HG02970 (cell line): Measurements from ENCODE around the gene ERFL.
"Not testable (repeated sequence)": the region's sequence is repeated elsewhere in the genome, so short reads cannot be mapped to it uniquely, and the experiment has no call there.

Experiments used
- ATAC-seq: cut with Tn5 transposase; IDR thresholded peaks from one replicate; pipeline ENCODE4 v1.9.1; 2021; ENCODE audit warnings: mild to moderate bottlenecking, moderate library complexity, moderate number of reproducible peaks; ENCODE audit not compliant: unreplicated experiment, low FRiP score

The ERFL gene

DNA sequence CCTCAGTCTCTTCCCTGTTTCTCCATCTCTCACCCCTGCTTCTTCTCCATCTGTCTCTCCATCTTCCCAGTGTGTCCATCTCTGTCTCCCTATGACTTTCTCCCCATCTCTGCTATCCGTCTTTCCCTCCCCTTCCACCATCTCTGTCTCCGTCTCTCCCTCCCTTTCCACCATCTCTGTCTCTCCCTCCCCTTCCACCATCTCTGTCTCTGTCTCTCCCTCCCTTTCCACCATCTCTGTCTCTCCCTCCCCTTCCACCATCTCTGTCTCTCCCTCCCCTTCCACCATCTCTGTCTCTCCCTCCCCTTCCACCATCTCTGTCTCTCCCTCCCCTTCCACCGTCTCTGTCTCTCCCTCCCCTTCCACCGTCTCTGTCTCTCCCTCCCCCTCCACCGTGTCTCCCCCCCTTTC lies 13.8 kb downstream of the ERFL start:
- not testable (repeated sequence) for ATAC-seq

DNA sequence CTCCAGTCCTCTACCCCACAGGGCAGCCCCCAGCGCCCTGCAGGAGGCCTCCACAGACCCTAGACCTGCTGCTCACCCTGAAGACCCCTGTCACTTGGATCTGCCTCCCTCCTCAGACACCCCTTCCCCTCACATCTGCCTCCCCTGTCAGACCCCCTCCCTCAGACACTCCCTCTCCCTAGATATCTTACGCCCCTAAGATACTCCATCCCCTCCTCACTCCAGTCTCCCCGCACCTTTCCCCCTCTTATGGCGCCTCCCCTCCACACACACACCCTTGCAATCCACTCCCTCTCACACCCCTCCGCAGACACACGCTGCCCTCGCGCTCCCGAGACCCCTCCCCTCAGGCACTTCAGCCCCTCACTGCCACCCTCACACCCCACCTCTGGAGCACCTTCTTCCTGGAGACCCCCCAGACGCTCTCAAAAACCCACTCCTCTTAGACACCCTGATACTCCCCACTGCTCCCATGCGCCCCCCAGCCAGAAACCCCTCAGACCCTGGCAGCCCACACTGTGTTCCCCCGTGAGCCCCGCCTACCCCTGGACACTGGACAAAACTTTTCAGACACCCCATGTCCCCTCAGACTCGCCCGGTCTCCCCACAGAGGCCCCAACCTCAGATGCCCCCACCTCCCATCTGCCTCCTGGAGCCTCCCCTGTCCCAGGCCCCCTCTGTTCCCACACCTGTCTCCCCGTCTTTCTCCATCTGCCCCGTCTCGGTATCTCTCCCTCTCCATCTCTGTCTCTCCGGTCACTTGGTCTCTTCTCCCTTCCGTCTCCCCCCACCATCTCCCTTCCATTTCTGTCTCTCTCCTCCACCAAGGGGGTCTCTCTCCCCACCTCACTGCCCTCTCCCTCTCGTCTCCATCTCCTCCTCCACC lies 14.5 kb downstream of the ERFL start:
- no peak for ATAC-seq

- no peak for ATAC-seq
Measured at GRCh38 chr19:41912899-41913537, 15.2 kb downstream of the ERFL start.

DNA sequence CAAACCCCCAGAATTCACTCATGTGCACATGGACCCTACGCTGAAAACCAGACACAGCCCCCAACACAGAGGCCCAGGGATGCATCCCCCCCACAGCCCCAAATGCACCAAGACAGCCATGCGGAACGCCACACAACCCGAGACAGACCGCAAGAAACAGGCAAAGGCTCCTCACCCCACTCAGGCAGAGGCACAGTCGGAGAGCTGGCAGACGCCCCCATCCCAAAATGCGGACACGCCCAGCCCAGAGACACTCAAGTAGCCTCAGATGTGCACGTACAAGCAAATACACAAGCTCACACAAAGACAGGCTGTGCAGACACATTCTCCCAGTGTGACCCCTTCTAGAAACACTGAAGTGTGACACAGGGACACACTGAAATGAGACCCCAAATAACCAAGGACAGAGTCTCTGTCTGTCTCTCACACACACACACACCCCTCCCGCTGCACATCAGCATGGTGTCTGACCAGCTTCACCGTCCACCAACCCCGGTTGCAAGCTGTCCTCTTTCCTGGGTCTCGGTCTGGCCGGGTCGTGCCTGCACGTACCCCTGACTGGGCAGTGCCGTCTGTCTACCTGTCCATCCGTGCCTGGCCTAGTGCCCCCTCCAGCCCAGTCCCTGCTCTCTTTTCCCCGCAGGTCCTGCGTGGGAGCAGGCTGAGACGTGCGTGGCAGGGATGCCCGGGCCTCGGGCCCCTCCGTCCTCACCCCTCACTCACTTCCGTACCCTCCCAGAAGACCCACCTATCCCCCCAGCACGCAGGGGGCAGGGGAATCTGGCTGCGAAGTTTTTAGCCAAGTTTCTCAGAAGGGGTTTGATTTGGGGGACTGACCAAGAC lies 16.1 kb downstream of the ERFL start:
- ATAC-seq, result no peak

DNA sequence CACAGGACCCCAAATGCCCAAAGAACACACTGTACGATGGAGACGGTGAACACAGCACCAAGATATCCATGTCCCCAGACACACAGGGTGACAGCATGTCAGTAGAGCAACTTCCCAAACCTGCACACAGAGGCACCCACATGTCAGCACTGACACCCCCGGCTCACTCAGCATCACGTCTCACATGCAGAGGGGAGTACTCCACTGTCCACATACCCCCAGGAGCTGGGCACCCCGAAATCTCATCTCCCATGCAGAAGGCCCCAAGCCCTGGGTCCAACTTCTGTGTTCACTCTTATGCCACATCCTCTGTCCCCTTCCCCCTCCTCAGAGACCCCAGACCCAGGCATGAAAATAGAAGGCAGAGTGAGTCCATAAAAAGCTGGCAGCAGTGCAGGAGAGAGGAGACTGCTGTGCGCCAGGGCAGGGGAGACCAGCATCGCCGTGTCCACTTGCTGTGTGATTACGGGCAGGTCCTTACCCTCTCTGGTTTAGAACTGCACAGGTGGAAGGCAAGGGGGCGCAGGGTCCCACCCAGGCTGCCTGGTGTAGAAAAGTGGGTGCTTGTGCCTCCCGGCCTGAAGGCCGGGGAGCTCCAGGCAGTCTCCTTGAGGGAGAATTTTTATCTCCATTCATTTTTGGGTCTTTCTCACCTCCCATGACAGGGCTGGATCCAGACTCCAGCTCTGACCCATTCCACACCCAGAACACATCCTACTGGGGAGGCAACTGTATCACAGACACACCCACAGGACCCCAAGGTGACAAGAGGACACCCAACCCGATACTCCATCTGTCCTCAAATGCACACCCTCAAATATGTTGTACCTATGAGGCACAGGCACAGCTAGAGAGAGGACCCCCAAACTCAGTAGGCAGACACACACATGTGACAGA lies 17.0 kb downstream of the ERFL start:
- ATAC-seq, result no peak

DNA sequence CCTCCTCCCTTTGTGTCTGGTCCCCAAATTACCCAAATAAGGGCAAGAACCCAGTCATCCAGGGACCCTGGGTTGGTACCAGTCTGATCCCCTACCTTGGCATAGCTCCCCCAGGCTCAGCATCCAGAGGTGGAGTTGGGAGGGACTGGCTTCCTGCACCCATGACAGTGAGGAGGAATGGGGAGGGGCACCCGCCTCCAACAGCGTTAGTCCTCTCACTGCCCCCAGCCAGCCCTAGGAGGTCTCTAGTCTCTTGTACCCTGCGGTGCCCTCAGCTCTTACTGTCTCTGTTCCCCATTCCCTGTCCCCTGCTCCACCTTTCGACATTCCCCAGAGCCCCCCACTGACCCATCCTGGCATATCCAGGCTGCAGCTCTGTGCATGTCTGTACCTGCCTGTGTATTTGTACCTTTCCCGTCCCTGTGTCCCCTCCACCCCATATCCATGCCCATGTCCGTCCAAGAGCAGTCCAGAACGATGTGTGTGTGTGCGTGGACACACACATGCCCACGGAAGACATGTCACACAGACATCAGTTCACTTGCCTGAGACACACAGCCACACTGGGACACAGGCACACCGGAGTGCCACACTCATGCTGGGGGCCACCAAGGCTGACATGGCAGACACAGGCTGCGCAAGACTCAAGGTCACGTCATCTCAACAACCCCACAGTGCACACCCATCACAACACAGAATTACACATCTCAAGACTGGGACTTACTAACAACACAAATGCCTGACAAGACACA lies 17.8 kb downstream of the ERFL start:
- no peak for ATAC-seq

DNA sequence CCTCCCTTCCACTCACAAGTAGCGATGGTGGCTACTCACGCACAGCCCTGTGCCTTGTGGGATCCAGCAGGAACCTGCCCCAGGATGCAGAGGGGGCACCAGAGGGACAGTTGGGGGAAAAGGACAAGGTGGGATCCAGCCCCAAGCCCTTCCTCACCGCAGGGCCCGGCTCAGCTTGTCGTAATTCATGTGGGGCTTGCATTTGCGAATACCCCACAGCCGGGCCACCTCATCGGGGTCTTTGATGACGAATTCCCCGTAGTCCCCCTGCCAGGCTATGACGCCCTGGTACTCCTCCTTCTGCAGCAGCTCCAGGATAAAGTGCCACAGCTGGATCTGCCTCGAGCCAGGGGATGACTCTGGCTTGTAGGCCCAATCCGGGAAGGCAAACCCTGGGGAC lies 18.5 kb downstream of the ERFL start:
- ATAC-seq, result no peak

- no peak for ATAC-seq
Measured at GRCh38 chr19:41908724-41909464, 19.4 kb downstream of the ERFL start.

DNA sequence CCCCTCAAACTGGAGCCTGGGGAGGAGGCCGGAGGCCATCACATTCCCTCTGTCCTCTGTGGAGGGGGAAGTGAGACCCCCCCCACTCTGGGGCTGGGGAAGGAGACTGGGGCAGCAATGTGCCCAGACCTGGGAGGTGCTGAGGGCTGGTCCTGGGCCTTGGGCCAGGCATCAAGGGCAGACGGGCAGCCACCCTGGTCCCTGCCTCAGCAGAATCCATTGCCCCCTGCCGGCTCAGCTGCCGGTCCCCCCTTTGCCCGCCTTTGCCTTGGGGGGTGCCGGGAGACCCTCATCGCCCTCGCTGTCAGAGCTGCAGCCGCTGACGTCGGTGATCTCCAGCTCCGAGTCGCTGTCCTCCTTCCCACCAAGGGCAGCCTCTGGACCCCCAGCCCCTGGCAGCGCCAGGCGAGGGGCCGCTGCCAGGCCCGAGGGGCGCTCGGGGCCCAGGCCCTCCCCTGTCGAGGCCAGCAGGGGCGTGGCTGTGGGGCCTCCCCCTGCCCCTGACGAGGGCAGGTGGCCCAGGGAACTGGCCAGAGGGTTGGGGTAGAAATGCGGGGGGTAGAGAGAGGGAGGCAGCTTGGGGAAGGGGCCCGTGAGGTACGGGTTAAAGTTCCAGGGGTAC lies 20.1 kb downstream of the ERFL start:
- no peak for ATAC-seq

DNA sequence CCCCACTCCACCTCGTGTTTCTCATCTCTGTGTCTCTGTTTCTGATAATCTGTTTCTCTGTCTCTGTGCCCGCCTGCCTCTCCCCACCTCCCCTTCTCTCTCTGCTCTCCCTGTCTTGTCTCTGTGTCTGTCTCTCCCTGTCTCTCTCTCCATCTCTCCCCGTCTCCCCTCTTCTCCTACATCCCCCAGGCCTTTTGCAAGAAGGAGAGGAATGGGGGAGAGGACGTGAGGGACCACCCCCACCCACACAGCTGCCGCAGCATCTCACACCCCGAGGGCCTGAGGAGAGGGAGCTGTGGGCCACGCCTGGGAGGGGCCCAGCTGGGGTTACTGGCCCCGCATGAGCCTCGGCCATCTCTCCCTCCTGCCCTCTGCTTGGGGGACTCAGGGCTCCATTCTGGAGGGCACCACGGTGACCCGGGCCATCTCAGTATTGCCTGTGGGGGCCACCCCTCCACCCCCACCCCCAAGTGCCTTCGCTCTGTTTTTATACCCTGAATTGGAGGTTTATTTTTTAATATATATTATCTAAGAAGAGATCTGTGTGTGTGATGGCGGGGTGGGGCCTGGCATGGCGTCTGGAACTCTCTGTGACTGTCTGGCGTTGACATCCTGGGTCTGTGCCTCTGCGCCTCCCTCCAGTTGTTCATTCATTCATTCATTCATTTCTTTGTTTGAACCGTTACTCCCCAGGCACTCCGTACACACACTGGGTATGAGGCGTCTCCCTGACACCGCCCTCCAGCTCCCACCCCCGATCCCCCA lies 21.2 kb downstream of the ERFL start:
- no peak for ATAC-seq

DNA sequence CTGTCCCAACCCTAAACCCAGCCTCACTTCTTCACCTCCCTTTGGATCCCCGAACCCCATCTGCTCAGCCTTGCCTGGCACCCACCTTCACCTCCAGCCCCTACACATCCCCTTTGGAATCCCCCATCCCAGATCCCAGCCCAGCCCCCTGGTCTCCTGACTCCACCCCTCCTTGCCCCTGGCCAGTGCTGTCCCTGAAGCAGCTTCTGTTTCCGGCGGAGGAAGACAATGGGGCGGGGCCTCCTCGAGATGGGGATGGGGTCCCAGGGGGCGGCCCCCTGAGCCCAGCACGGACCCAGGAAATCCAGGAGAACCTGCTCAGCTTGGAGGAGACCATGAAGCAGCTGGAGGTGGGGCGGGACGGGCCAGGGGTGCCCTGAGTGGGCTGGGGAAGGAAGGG lies 22.0 kb downstream of the ERFL start:
- ATAC-seq, result no peak

- ATAC-seq, result no peak
Measured at GRCh38 chr19:41905273-41906002, 22.8 kb downstream of the ERFL start.

DNA sequence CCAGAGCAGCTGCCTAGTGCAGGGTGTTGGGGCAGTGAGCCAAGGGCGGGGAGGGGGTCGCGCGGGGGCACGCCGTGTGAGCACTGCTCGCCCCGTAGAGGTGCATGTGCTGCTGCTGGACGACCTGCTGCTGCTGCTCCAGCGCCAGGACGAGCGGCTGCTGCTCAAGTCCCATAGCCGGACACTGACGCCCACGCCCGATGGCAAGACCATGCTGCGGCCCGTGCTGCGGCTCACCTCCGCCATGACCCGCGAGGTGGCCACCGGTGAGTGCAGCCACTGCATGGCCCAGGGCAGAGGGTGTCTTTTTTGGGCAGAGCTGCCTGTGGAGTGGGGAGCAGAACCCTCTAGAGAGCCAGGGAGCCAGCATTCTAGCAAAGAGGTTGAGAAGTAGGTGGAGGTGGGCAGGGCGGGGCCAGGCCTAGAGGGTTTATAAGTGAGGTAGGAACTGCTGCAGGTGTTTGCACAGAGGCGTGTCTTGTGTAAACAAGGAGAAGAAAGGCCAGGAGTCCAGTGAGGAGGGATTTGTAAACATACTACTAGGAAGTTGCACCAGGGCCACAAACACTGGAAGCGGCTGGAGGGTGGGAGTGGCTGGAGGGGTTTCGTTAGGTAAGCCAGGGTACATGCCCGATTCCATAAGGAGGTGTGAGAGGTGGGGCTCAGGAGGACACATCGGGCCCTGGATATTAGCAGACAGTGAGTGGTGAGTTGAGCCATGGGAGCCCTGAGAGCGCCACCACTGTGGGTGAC lies 24.0 kb downstream of the ERFL start:
- no peak for ATAC-seq

- ATAC-seq, result no peak
Measured at GRCh38 chr19:41903193-41903953, 24.9 kb downstream of the ERFL start.

DNA sequence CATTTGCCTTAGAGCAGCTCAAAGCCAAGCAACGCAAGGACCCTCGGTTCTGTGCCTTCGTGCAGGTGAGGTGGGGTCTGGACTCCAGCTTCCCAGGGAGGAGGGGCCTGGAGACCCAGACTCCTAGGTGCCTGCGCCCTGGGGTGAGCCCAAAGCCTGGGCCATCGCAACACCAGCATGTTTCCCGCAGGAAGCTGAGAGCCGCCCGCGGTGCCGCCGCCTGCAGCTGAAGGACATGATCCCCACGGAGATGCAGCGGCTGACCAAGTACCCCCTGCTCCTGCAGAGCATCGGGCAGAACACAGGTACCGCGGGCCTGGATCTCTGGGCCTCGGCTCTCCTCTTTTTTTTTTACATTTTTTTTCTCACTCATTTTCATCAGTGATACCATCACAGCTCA lies 25.7 kb downstream of the ERFL start:
- no peak for ATAC-seq
